SK-N-SH (cell line): Measurements from ENCODE around the gene PRR36.

ENCODE experiments used
- GATA2 ChIP-seq: sonication (generic); formaldehyde crosslinking; IDR thresholded peaks from 2 replicates; pipeline ENCODE4 v1.5.0; 2020; ENCODE audit warnings: mild to moderate bottlenecking, missing genetic modification reagents
- TF ChIP-seq, protein P1 (sequence below): IDR thresholded peaks from 2 replicates; pipeline ENCODE4 v1.4.0; 2012; ENCODE audit warnings: low read depth
- TF ChIP-seq, protein P2 (sequence below): IDR thresholded peaks from 2 replicates; pipeline ENCODE4; 2012

DNA sequence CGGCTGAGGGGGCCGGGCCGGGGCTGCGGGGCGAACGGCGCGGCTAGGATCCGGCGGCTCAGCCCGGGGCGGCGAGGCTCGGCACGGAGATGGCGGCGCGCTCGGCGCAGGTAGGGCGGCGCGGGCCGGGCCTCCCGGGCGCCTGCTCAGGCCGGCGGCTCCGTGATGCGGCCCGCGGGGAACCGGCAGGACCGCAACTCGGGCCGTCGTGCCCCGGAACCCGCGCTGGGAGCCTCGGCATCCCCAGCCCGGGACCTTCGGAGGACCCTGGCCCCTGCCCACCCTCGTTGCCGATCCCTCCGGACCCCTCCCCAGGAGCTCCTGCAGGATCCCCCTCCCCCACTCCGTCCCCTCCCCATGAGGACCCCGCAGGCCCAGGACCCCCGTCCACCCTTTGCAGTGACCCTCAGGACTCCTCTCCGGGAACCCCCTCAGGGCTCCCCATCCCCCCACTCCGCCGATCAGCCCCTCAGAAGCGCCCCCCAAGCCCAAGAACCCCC is 43.9 kb downstream of the PRR36 start:
- TF ChIP-seq, protein P1, sequence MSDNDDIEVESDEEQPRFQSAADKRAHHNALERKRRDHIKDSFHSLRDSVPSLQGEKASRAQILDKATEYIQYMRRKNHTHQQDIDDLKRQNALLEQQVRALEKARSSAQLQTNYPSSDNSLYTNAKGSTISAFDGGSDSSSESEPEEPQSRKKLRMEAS: no peak
- TF ChIP-seq, protein P2, sequence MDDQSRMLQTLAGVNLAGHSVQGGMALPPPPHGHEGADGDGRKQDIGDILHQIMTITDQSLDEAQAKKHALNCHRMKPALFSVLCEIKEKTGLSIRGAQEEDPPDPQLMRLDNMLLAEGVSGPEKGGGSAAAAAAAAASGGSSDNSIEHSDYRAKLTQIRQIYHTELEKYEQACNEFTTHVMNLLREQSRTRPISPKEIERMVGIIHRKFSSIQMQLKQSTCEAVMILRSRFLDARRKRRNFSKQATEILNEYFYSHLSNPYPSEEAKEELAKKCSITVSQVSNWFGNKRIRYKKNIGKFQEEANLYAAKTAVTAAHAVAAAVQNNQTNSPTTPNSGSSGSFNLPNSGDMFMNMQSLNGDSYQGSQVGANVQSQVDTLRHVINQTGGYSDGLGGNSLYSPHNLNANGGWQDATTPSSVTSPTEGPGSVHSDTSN: no peak
- TF ChIP-seq GATA2 (CRISPR knock-in tag): no peak
